ENCODE measurements around the gene PIK3R5. TPM values are rescaled to one million over a fixed set of nuclear protein-coding genes. Genes with fewer than 3 reads are reported as not detected.
"Not testable (repeated sequence)": the region's sequence is repeated elsewhere in the genome, so short reads cannot be mapped to it uniquely, and the experiment has no call there.

The PIK3R5 gene
- polyA plus RNA-seq, 1 donor (not counting 4 experiments of a cell fraction or from before 2014, with no cell fraction given) = not detected

DNA sequence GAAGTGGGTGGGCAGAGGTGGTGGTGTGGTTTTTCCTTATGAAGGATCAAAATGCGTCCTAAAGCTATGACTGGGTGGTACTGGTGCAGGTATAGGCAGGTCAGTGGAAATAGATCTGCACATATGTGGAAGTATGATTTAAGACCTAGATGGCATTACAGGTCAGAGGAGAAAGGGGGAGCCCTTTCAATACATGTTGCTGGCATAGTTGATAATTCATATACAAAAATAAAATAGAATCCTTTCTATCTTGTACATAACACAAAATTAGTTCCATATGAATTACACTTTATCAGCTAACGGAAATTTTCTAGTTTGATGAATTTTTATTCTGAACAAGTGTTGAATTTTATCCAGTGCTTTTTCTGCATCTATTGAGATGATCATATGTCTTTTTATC, 20.8 kb upstream of the PIK3R5 start:
- H3K27me3 ChIP-seq (ENCODE audit: control insufficient read depth, extremely low read depth, insufficient read depth, low read length) = no peaks in the 10 kb centered on the region
- H3K4me1 ChIP-seq (ENCODE audit: control insufficient read depth, extremely low read depth, insufficient read depth, low read length) = no peaks in the 10 kb centered on the region
- H2AFZ ChIP-seq (ENCODE audit: control insufficient read depth, low read length) = no peak overlapping the region
- H3K9me1 ChIP-seq (ENCODE audit: control insufficient read depth, extremely low read depth, insufficient read depth, low read length) = no peaks in the 10 kb centered on the region
- no peak for FAIRE-seq
- H3K9me3 ChIP-seq (ENCODE audit: control insufficient read depth, low read depth, low read length) = no peaks in the 10 kb centered on the region
- no peak overlapping the region for H3K9ac ChIP-seq (ENCODE audit: control insufficient read depth, extremely low read depth, insufficient read depth, low read length)
- no peak for DNase-seq (ENCODE audit: low read depth, low spot score)
- H3K36me3 ChIP-seq (ENCODE audit: control insufficient read depth in 2 of 2, extremely low read depth in 1 of 2, insufficient read depth in 2 of 2, low read length in 2 of 2) = no peaks in the 10 kb centered on the region
- dilution Hi-C loops (cut with MboI; ENCODE audit: extremely low pct_ligation_motif_present, low sequenced_read_pairs) = no loop called here
- H3K4me2 ChIP-seq (ENCODE audit: control insufficient read depth, extremely low read depth, insufficient read depth, low read depth, low read length) = no peak overlapping the region
- peak in 1 of 3 experiments; percentile 4 for TF ChIP-seq CTCF (optimal IDR thresholded peaks at IDR 0.05 in 1 of 3, IDR thresholded peaks at IDR 0.05 in 1 of 3, conservative IDR thresholded peaks at IDR 0.05 in 1 of 3; ENCODE audit: extremely low read depth in 1 of 3, insufficient read depth in 2 of 3, low read length in 3 of 3)
- no peak for TF ChIP-seq EZH2 (IDR thresholded peaks at IDR 0.05; ENCODE audit: low read length)
- no peaks in the 10 kb centered on the region for H3K79me2 ChIP-seq (ENCODE audit: control insufficient read depth, insufficient read depth, low read length)
- no peak overlapping the region for H3K4me3 ChIP-seq (ENCODE audit: control insufficient read depth in 2 of 3, extremely low read depth in 1 of 3, insufficient read depth in 2 of 3, low read depth in 1 of 3, low read length in 3 of 3)
- no peaks in the 10 kb centered on the region for H4K20me1 ChIP-seq (ENCODE audit: control insufficient read depth, extremely low read depth, insufficient read depth, low read length)
- H3K27ac ChIP-seq (ENCODE audit: control insufficient read depth, insufficient read depth, low read length) = no peak overlapping the region

- H3K9ac ChIP-seq (ENCODE audit: control insufficient read depth, extremely low read depth, insufficient read depth, low read length) = no peak overlapping the region
- no peak overlapping the region for H3K4me3 ChIP-seq (ENCODE audit: control insufficient read depth in 2 of 3, extremely low read depth in 1 of 3, insufficient read depth in 2 of 3, low read depth in 1 of 3, low read length in 3 of 3)
- H3K36me3 ChIP-seq (ENCODE audit: control insufficient read depth in 2 of 2, extremely low read depth in 1 of 2, insufficient read depth in 2 of 2, low read length in 2 of 2) = no peaks in the 10 kb centered on the region
- TF ChIP-seq EZH2 (IDR thresholded peaks at IDR 0.05; ENCODE audit: low read length) (no peak), CTCF (optimal IDR thresholded peaks at IDR 0.05 in 1 of 3, IDR thresholded peaks at IDR 0.05 in 1 of 3, conservative IDR thresholded peaks at IDR 0.05 in 1 of 3; ENCODE audit: extremely low read depth in 1 of 3, insufficient read depth in 2 of 3, low read length in 3 of 3) (no peak)
- H3K79me2 ChIP-seq (ENCODE audit: control insufficient read depth, insufficient read depth, low read length) = no peaks in the 10 kb centered on the region
- no peaks in the 10 kb centered on the region for H4K20me1 ChIP-seq (ENCODE audit: control insufficient read depth, extremely low read depth, insufficient read depth, low read length)
- no peak for FAIRE-seq
- H3K27me3 ChIP-seq (ENCODE audit: control insufficient read depth, extremely low read depth, insufficient read depth, low read length) = no peaks in the 10 kb centered on the region
- no peak overlapping the region for H2AFZ ChIP-seq (ENCODE audit: control insufficient read depth, low read length)
- H3K27ac ChIP-seq (ENCODE audit: control insufficient read depth, insufficient read depth, low read length) = no peak overlapping the region
- no peaks in the 10 kb centered on the region for H3K9me3 ChIP-seq (ENCODE audit: control insufficient read depth, low read depth, low read length)
- H3K4me2 ChIP-seq (ENCODE audit: control insufficient read depth, extremely low read depth, insufficient read depth, low read depth, low read length) = no peak overlapping the region
- dilution Hi-C loops (cut with MboI; ENCODE audit: extremely low pct_ligation_motif_present, low sequenced_read_pairs) = no loop called here
- no peak for DNase-seq (ENCODE audit: low read depth, low spot score)
- no peaks in the 10 kb centered on the region for H3K9me1 ChIP-seq (ENCODE audit: control insufficient read depth, extremely low read depth, insufficient read depth, low read length)
- no peaks in the 10 kb centered on the region for H3K4me1 ChIP-seq (ENCODE audit: control insufficient read depth, extremely low read depth, insufficient read depth, low read length)
Observed at GRCh38 chr17:8985054-8985701, 19.7 kb upstream of the PIK3R5 start.

DNA sequence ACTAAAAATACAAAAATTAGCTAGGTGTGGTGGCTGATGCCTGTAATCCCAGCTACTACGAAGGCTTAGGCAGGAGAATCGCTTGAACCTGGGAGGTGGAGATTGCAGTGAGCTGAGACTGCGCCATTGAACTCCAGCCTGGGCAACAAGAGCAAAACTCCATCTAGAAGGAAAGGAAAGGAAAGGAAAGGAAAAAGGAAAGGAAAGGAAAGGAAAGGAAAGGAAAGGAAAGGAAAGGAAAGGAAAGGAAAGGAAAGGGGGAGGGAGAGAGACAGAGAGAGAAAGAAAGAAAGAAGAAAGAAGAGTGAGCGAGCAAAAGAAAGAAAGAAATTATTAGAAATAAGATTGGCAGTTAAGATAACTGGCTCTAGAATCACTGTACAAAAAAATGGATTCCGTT, 18.7 kb upstream of the PIK3R5 start:
- H4K20me1 ChIP-seq (ENCODE audit: control insufficient read depth, extremely low read depth, insufficient read depth, low read length); dilution Hi-C loops (cut with MboI; ENCODE audit: extremely low pct_ligation_motif_present, low sequenced_read_pairs); FAIRE-seq: not testable (repeated sequence)

More for the DNA sequence above, 18.7 kb upstream of the PIK3R5 start:
- H3K4me3 ChIP-seq (ENCODE audit: control insufficient read depth in 2 of 3, extremely low read depth in 1 of 3, insufficient read depth in 2 of 3, low read depth in 1 of 3, low read length in 3 of 3); H3K9me1 ChIP-seq (ENCODE audit: control insufficient read depth, extremely low read depth, insufficient read depth, low read length); H3K9ac ChIP-seq (ENCODE audit: control insufficient read depth, extremely low read depth, insufficient read depth, low read length); H3K4me2 ChIP-seq (ENCODE audit: control insufficient read depth, extremely low read depth, insufficient read depth, low read depth, low read length); H3K4me1 ChIP-seq (ENCODE audit: control insufficient read depth, extremely low read depth, insufficient read depth, low read length); DNase-seq (ENCODE audit: low read depth, low spot score); H3K36me3 ChIP-seq (ENCODE audit: control insufficient read depth in 2 of 2, extremely low read depth in 1 of 2, insufficient read depth in 2 of 2, low read length in 2 of 2); H3K79me2 ChIP-seq (ENCODE audit: control insufficient read depth, insufficient read depth, low read length); H2AFZ ChIP-seq (ENCODE audit: control insufficient read depth, low read length); H3K27ac ChIP-seq (ENCODE audit: control insufficient read depth, insufficient read depth, low read length); H3K27me3 ChIP-seq (ENCODE audit: control insufficient read depth, extremely low read depth, insufficient read depth, low read length); H3K9me3 ChIP-seq (ENCODE audit: control insufficient read depth, low read depth, low read length): not testable (repeated sequence)
